ENCODE results near the gene LUC7L3. TPM values are rescaled to one million over a fixed set of nuclear protein-coding genes. Genes with fewer than 3 reads are reported as not detected.

LUC7L3 gene
- total and polyA plus RNA-seq, 2 of the 13 experiments (the other 11 are each of a cell fraction or from before 2014, with no cell fraction given) = 108 to 120 TPM

DNA sequence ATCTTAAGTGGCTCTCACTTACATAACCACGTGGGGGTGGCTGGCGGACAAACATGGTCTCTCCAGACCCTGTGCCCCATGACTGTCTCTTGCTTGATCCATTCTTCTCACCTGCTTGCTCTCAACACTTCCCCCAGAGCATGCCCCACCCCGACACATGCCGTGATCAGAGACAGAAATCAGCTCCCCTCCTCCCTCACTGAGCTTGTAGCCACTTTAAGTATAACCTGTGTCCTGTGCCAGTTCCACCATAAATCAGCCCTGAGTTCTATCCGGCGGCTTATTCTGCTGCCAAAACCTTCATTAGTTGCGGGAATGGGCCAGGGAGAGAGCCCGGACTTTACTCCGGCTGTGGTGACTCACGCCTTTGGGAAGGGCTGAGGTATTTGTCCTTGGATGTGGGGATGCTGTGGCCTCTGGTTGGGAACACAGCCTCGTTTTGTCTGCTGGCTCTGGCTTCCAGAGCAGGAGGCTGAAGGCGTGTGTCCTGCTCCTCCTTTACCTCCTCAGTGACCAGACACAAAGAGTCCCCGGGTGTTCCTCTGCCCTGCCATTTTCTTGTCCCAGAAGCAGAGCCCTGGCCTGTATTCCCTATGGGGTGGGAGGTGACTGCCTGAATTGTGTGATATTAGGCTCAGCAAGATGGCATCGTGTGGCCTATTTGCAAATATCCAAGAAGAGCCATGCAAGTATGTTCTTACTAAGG, 32.8 kb upstream of the LUC7L3 start (continued):
- TF ChIP-seq ZNF577 (CRISPR knock-in tag; IDR thresholded peaks at IDR 0.05; ENCODE audit: borderline replicate concordance, low read depth) = no peak
- peak; percentile 54; the same call in 1 of the 2 replicates for TF ChIP-seq ZKSCAN1 (IDR thresholded peaks at IDR 0.05; ENCODE audit: low read length)
- TF ChIP-seq, protein P1, sequence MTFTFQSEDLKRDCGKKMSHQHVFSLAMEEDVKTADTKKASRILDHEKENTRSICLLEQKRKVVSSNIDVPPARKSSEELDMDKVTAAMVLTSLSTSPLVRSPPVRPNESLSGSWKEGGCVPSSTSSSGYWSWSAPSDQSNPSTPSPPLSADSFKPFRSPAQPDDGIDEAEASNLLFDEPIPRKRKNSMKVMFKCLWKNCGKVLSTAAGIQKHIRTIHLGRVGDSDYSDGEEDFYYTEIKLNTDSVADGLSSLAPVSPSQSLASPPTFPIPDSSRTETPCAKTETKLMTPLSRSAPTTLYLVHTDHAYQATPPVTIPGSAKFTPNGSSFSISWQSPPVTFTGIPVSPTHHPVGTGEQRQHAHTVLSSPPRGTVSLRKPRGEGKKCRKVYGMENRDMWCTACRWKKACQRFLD (CRISPR knock-in tag; IDR thresholded peaks at IDR 0.05; ENCODE audit: borderline replicate concordance) = no peak
- TF ChIP-seq SNAI1 (CRISPR knock-in tag; IDR thresholded peaks at IDR 0.05; ENCODE audit: borderline replicate concordance) = no peak
- peak in 1 of 2 experiments; percentile 77; a peak in 2 of 4 replicates for TF ChIP-seq KLF16 (CRISPR knock-in tag; IDR thresholded peaks at IDR 0.05)
- TF ChIP-seq ZNF282 (IDR thresholded peaks at IDR 0.05; ENCODE audit: partially characterized antibody) = no peak
- peak; percentile 95 for TF ChIP-seq DPF2 (CRISPR knock-in tag; IDR thresholded peaks at IDR 0.05; ENCODE audit: borderline replicate concordance, low read depth)
- peak; percentile 94; the same call in 1 of the 2 replicates for TF ChIP-seq ZNF816 (CRISPR knock-in tag; IDR thresholded peaks at IDR 0.05; ENCODE audit: borderline replicate concordance)
- TF ChIP-seq SMAD3 (CRISPR knock-in tag; IDR thresholded peaks at IDR 0.05) = no peak
- peak; percentile 91 for TF ChIP-seq KDM4B (CRISPR knock-in tag; IDR thresholded peaks at IDR 0.05)
- TF ChIP-seq, protein P2, sequence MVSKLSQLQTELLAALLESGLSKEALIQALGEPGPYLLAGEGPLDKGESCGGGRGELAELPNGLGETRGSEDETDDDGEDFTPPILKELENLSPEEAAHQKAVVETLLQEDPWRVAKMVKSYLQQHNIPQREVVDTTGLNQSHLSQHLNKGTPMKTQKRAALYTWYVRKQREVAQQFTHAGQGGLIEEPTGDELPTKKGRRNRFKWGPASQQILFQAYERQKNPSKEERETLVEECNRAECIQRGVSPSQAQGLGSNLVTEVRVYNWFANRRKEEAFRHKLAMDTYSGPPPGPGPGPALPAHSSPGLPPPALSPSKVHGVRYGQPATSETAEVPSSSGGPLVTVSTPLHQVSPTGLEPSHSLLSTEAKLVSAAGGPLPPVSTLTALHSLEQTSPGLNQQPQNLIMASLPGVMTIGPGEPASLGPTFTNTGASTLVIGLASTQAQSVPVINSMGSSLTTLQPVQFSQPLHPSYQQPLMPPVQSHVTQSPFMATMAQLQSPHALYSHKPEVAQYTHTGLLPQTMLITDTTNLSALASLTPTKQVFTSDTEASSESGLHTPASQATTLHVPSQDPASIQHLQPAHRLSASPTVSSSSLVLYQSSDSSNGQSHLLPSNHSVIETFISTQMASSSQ (IDR thresholded peaks at IDR 0.05; ENCODE audit: low read depth) = peak; percentile 51
- TF ChIP-seq, protein P2 (CRISPR knock-in tag; IDR thresholded peaks at IDR 0.05; ENCODE audit: borderline replicate concordance) = peak; percentile 88
- TF ChIP-seq HNRNPK (IDR thresholded peaks at IDR 0.05; ENCODE audit: low read depth, low read length, poor library complexity, severe bottlenecking) = no peak
- TF ChIP-seq RAD51 (IDR thresholded peaks at IDR 0.05; ENCODE audit: borderline replicate concordance) = no peak
- TF ChIP-seq, protein P3, sequence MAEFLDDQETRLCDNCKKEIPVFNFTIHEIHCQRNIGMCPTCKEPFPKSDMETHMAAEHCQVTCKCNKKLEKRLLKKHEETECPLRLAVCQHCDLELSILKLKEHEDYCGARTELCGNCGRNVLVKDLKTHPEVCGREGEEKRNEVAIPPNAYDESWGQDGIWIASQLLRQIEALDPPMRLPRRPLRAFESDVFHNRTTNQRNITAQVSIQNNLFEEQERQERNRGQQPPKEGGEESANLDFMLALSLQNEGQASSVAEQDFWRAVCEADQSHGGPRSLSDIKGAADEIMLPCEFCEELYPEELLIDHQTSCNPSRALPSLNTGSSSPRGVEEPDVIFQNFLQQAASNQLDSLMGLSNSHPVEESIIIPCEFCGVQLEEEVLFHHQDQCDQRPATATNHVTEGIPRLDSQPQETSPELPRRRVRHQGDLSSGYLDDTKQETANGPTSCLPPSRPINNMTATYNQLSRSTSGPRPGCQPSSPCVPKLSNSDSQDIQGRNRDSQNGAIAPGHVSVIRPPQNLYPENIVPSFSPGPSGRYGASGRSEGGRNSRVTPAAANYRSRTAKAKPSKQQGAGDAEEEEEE (CRISPR knock-in tag; IDR thresholded peaks at IDR 0.05; ENCODE audit: borderline replicate concordance) = 0 out of 2 replicates have a peak, but pooled peaks have one; percentile 18
- TF ChIP-seq DMAP1 (CRISPR knock-in tag; IDR thresholded peaks at IDR 0.05) = peak; percentile 85
- TF ChIP-seq, protein P4, sequence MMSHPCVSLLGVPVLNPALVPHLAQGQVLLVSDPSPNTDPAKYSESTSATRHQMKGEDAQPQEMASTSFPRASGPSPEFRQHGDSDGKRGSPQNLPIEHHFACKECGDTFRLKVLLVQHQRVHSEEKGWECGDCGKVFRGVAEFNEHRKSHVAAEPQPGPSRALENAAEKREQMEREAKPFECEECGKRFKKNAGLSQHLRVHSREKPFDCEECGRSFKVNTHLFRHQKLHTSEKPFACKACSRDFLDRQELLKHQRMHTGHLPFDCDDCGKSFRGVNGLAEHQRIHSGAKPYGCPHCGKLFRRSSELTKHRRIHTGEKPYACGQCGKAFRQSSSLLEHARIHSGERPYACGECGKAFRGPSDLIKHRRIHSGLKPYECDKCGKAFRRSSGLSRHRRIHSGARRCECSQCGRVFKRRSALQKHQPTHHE (CRISPR knock-in tag; IDR thresholded peaks at IDR 0.05; ENCODE audit: borderline replicate concordance) = peak; percentile 49; the same call in 1 of the 2 replicates
- TF ChIP-seq ZMYM3 (CRISPR knock-in tag; IDR thresholded peaks at IDR 0.05) = peak; percentile 88
